Liver (tissue), 3 donors: ENCODE results near the gene RIN1.

Experiments used
- ATF3 ChIP-seq: IDR thresholded peaks from 2 replicates; pipeline ENCODE4 v1.6.1; 2016; ENCODE audit warnings: antibody characterized with exemption
- CTCF ChIP-seq: fragments of 150-350 bp; IDR thresholded peaks from 2 replicates; pipeline ENCODE4 v1.5.1; 2017; ENCODE audit warnings: improper control_type of control experiment, low read depth, low read length; ENCODE audit not compliant: missing input control
- FOXA1 ChIP-seq: IDR thresholded peaks from 2 replicates; pipeline ENCODE4 v1.6.1; 2016; ENCODE audit warnings: antibody characterized with exemption
- FOXA2 ChIP-seq: IDR thresholded peaks from 2 replicates; pipeline ENCODE4 v1.6.1; 2016; ENCODE audit warnings: antibody characterized with exemption
- GABPA ChIP-seq, 2 donors: IDR thresholded peaks in 1 of 2; conservative IDR thresholded peaks in 1 of 2; 2 replicates each; pipeline ENCODE4 v1.6.1; 2016; ENCODE audit warnings: antibody characterized with exemption in 2 of 2, mild to moderate bottlenecking in 1 of 2, moderate library complexity in 1 of 2
- JUND ChIP-seq, 2 donors: IDR thresholded peaks; 2 replicates each; pipeline ENCODE4 v1.6.1; 2016; ENCODE audit warnings: antibody characterized with exemption in 2 of 2
- MAX ChIP-seq: IDR thresholded peaks from 2 replicates; pipeline ENCODE4 v1.6.1; 2016; ENCODE audit warnings: antibody characterized with exemption
- REST ChIP-seq: IDR thresholded peaks from 2 replicates; pipeline ENCODE4 v1.6.1; 2016; ENCODE audit warnings: antibody characterized with exemption, mild to moderate bottlenecking
- RXRA ChIP-seq, 2 donors: IDR thresholded peaks; 2 replicates each; pipeline ENCODE4 v1.6.1; 2017 to 2018; ENCODE audit warnings: antibody characterized with exemption in 2 of 2, mild to moderate bottlenecking in 1 of 2
- SP1 ChIP-seq: IDR thresholded peaks from 2 replicates; pipeline ENCODE4 v1.6.1; 2018; ENCODE audit warnings: antibody characterized with exemption, mild to moderate bottlenecking
- TAF1 ChIP-seq: conservative IDR thresholded peaks from 2 replicates; pipeline ENCODE4 v1.6.1; 2016; ENCODE audit warnings: antibody characterized with exemption, mild to moderate bottlenecking
- YY1 ChIP-seq: IDR thresholded peaks from 2 replicates; pipeline ENCODE4 v1.6.1; 2016; ENCODE audit warnings: antibody characterized with exemption, mild to moderate bottlenecking
- donor health status: healthy.
- donor health status: healthy.

- TF ChIP-seq CTCF (no peak), ATF3 (no peak), YY1 (no peak), REST (no peak), GABPA (IDR thresholded peaks at IDR 0.05 in 1 of 2, conservative IDR thresholded peaks at IDR 0.05 in 1 of 2) (no peak), FOXA2 (no peak), SP1 (no peak), MAX (no peak), TAF1 (no peak), FOXA1 (no peak), JUND (IDR thresholded peaks at IDR 0.05) (no peak), RXRA (IDR thresholded peaks at IDR 0.05) (no peak)
Observed at GRCh38 chr11:66321606-66322005, 14.6 kb downstream of the RIN1 start.
